Prostate gland (tissue), 2 donors: ENCODE data around the gene MET.

Experiments used
- CTCF ChIP-seq, 4 experiments: fragments of 200-600 bp in 2 of 4; fragments of 450-650 bp in 2 of 4; sonication (generic) in 2 of 4; IDR thresholded peaks; 1 replicate in 3 of 4; 2 replicates in 1 of 4; pipeline ENCODE4 v1.5.1; 2016 to 2019; ENCODE audit warnings: antibody characterized with exemption in 4 of 4, mild to moderate bottlenecking in 2 of 4, moderate library complexity in 2 of 4
- POLR2A ChIP-seq: fragments of 450-650 bp; IDR thresholded peaks from one replicate; pipeline ENCODE4 v1.6.1; 2016; ENCODE audit warnings: antibody characterized with exemption, mild to moderate bottlenecking
- POLR2AphosphoS5 ChIP-seq: sonication (generic); formaldehyde crosslinking; IDR thresholded peaks from one replicate; pipeline ENCODE4 v1.6.1; 2017; ENCODE audit warnings: antibody characterized with exemption

GRCh38 chr7:116824449-116824848, 152.5 kb downstream of the MET start:
- TF ChIP-seq CTCF (IDR thresholded peaks at IDR 0.05) (no peak), POLR2A (no peak), POLR2AphosphoS5 (no peak)
